GM06990 (cell line): ENCODE results near the gene SVOP.
A peak's percentile ranks its signal among the peaks of the same experiment; 100 is the strongest.
"Not testable (repeated sequence)": the region's sequence is repeated elsewhere in the genome, so short reads cannot be mapped to it uniquely, and the experiment has no call there.

Experiments used
- DNase-seq: peaks from one replicate; pipeline ENCODE4 v3.0.0-alpha.2; 2011; ENCODE audit not compliant: insufficient read length; ENCODE audit errors: extremely low read depth
- H3K27me3 ChIP-seq: replicated peaks from 2 replicates; pipeline ENCODE4 v1.6.0; 2011; ENCODE audit warnings: low read length; ENCODE audit not compliant: control insufficient read depth, insufficient read depth
- H3K36me3 ChIP-seq: 2 replicates; pipeline ENCODE4 v1.5.1; 2011; ENCODE audit warnings: low read length; ENCODE audit not compliant: control insufficient read depth, insufficient read depth
- H3K4me3 ChIP-seq: replicated peaks from 2 replicates; pipeline ENCODE4 v1.5.1; 2011; ENCODE audit warnings: low read depth, mild to moderate bottlenecking, control low read depth, low read length
- TF ChIP-seq, protein P1 (sequence below): IDR thresholded peaks from 2 replicates; pipeline ENCODE4 v1.5.1; 2011; ENCODE audit warnings: low read length, control low read depth, mild to moderate bottlenecking, inconsistent platforms; ENCODE audit not compliant: insufficient read depth, poor library complexity, severe bottlenecking

Gene SVOP

DNA sequence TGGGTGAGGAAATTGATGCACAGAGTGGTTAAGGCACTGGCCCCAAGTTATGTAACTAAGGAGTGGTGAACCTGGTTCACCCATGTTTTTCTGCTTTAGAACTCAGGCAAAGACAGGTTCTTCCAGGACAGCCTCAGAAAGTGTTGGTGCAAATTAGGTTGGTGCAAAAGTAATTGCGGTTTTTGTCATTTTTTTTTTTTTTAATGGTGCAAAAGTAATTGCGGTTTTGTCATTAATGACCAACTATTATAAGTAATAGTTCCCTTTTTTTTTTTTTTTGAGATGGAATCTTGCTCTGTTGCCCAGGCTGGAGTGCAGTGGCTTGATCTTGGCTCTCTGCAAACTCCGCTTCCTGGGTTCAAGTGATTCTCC, 158.3 kb downstream of the SVOP start:
- H3K4me3 ChIP-seq: no peak overlapping the region
- H3K27me3 ChIP-seq: no peaks in the 10 kb centered on the region
- no peaks in the 10 kb centered on the region for H3K36me3 ChIP-seq
- DNase-seq: no peak
- TF ChIP-seq, protein P1, sequence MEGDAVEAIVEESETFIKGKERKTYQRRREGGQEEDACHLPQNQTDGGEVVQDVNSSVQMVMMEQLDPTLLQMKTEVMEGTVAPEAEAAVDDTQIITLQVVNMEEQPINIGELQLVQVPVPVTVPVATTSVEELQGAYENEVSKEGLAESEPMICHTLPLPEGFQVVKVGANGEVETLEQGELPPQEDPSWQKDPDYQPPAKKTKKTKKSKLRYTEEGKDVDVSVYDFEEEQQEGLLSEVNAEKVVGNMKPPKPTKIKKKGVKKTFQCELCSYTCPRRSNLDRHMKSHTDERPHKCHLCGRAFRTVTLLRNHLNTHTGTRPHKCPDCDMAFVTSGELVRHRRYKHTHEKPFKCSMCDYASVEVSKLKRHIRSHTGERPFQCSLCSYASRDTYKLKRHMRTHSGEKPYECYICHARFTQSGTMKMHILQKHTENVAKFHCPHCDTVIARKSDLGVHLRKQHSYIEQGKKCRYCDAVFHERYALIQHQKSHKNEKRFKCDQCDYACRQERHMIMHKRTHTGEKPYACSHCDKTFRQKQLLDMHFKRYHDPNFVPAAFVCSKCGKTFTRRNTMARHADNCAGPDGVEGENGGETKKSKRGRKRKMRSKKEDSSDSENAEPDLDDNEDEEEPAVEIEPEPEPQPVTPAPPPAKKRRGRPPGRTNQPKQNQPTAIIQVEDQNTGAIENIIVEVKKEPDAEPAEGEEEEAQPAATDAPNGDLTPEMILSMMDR: no peak

DNA sequence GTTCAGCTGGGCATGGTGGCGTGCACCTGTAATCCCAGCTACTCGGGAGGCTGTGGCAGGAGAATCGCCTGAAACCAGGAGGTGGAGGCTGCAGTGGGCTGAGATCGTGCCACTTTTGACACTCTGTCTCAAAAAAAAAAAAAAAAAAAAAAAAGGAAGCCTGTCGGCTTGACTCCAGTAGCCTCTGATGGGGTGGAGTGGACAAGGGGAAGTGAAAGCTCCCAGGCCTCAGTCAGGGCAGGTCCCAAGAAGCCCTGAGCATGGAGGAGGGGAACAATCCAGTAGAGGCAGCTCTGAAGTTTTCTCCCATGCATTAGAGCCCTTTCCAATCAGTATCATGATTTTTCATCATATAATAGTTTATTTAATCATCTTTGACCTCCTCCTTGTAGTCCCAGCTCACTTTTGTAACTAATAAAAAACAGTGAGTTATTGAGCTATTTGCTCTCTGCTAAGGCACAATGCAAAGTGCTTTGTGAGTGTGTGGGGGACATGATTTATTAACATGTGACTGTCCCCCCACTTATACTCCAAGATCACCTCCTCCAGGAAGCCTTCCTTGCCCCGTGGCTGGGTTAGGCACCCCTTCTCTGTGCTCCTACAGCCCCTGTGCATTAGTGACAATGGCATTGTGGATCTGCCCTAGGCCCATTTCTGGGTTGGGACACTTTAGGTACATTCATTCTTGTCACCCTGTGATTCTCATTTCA, 158.8 kb downstream of the SVOP start:
- Histone ChIP-seq H3K27me3 (no peaks in the 10 kb centered on the region), H3K36me3 (no peaks in the 10 kb centered on the region), H3K4me3 (no peak overlapping the region)
- TF ChIP-seq, protein P1: no peak
- DNase-seq: peak; percentile 56

DNA sequence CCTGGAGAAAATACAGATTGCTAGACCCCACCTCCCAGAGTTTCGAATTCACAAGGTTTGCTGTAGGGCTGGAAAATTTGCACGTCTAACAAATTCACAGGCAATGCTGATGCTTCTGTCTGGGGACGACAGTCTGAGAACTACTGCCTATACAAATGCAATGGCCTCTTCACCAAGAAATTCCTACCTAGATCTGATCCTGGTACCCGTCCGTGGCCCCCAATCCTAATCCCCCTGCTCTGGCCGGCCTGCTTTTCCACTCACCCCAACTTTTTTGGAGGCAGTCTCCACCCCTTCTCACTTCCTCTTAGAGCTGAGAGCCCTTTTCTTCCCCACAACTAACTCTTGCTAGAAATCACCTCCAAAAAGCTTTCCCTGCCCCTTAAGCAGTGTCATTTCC, 160.4 kb downstream of the SVOP start:
- no peak for DNase-seq
- TF ChIP-seq, protein P1: no peak
- H3K27me3 ChIP-seq: no peaks in the 10 kb centered on the region
- H3K4me3 ChIP-seq: no peak overlapping the region
- no peaks in the 10 kb centered on the region for H3K36me3 ChIP-seq

DNA sequence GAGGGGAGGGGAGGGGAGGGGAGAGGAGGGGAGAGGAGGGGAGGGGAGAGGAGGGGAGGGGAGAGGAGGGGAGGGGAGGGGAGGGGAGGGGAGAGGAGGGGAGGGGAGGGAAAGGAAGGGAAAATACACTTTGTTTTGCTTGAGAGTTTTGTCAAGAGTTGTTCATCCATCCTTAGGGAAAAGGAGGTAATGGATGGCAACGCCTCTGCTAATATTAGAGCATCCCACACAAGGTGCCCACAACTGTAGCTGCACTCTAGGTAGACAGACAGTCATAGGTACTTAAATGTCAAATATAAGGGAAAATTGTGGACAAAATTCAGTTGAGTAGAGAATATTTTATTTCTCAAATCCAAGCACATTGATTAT, 161.0 kb downstream of the SVOP start:
- H3K4me3 ChIP-seq: no peak overlapping the region
- no peaks in the 10 kb centered on the region for H3K27me3 ChIP-seq
- no peaks in the 10 kb centered on the region for H3K36me3 ChIP-seq
- no peak for DNase-seq
- TF ChIP-seq, protein P1: no peak

DNA sequence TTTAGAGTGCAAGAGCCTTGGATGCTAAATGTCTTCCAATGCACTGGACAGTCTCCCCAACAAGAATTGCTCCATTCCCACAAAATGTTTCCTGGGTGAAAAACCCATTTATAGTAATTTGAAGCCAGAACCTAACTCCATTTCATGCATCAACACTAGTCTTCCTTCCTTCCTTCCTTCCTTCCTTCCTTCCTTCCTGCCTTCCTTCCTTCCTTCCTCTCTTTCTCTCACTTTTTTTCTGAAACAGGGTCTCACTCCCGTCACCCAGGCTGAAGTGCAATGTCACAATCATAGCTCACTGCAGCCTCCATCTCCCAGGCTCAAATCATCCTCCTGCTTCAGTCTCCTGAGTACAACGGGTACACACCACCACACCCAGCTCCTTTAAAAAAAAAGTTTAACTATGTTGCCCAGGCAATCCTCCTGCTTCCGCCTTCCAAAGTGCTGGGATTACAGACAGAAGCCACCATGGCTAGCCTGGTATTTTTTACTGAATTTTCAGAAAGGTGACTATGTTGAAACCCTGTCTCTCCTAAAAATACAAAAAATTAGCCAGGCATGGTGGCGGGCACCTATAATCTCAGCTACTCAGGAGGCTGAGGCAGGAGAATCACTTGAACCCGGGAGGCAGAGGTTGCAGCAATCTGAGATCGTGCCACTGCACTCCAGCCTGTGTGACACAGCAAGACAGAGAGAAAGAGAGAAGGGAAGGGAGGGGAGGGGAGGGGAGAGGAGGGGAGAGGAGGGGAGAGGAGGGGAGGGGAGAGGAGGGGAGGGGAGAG, 161.5 kb downstream of the SVOP start:
- not testable (repeated sequence) for H3K27me3 ChIP-seq, H3K36me3 ChIP-seq, H3K4me3 ChIP-seq, DNase-seq

DNA sequence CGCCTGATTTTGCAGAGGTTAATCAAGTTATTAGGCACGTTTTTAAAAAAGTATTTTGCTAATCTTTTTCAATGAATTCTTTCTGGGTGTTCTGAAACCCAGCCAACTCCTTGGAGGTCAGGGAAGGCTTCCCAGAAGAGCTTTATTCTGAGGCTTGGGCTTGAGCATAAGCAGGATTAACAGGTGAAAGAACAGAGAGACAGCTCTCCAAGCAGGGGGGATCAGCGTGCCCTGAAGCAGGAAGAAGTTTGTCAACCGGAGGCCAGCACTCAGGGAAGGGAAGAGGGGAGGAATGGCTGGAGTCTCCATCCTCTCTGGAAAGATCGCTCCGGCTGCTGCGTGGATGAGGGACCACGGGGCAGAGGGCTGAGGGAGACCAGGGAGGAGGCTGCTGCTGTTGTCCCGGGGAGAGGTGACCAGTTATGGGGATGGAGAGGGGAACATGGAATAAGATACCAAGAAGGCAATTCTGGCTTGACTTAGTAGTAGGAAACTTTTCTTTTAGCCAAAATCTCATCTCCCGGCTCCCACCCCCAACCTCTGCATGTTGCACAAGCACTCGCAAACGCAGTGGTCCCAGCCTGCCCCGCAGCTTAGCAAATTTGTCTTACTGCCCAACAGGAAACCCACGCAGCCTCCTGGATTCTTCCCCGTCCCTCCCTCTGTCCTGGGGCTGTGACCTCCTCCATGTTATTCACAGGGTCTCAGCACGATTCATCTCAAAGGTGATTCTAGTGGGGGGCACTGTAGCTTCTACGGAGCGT, 162.4 kb downstream of the SVOP start:
- DNase-seq: no peak
- Histone ChIP-seq H3K4me3 (peak overlapping the region; percentile 62), H3K27me3 (no peaks in the 10 kb centered on the region), H3K36me3 (no peaks in the 10 kb centered on the region; the same call in 1 of the 2 replicates)
- TF ChIP-seq, protein P1: no peak
